Measurements from ENCODE around the gene CLSTN1. TPM values are rescaled to one million over a fixed set of nuclear protein-coding genes. Genes with fewer than 3 reads are reported as not detected.
A peak's percentile ranks its signal among the peaks of the same experiment; 100 is the strongest.

Gene CLSTN1
- total and polyA plus RNA-seq, 2 of the 8 experiments (the other 6 are each of a cell fraction or from before 2014, with no cell fraction given) = 34.2 to 97.4 TPM

- no peaks in the 10 kb centered on the region for H3K9me3 ChIP-seq (ENCODE audit: insufficient read depth in 2 of 2, low read depth in 1 of 2, low read length in 1 of 2)
- FAIRE-seq = no peak
- H4K8ac ChIP-seq (ENCODE audit: extremely low read depth, insufficient read depth, low read length) = no peak overlapping the region
- no peak overlapping the region for H4K5ac ChIP-seq (ENCODE audit: insufficient read length, low read depth, low read length)
- no peak overlapping the region for H3K14ac ChIP-seq (ENCODE audit: insufficient read length)
- H3K27ac ChIP-seq (ENCODE audit: low read depth, low read length) = no peak overlapping the region
- H4K91ac ChIP-seq (replicated peaks; ENCODE audit: insufficient read length, low read length) = no peak overlapping the region
- H3K4me1 ChIP-seq (replicated peaks in 1 of 4; ENCODE audit: control insufficient read depth in 3 of 4, insufficient read depth in 4 of 4, low read length in 3 of 4) = peaks cover 0 to 28% (median 20%) of the 10 kb centered on the region in 4 experiments; a peak in 6 of 7 replicates
- no peak for TF ChIP-seq CBX8 (IDR thresholded peaks at IDR 0.05; ENCODE audit: borderline replicate concordance, low read depth, low read length)
- peak; percentile 95 for TF ChIP-seq KDM1A (IDR thresholded peaks at IDR 0.05; ENCODE audit: borderline replicate concordance, low read length)
- no peak for TF ChIP-seq EP300 (IDR thresholded peaks at IDR 0.05; ENCODE audit: borderline replicate concordance in 1 of 2, low read depth in 2 of 2, low read length in 2 of 2)
- peak in 1 of 2 experiments; percentile 87; a peak in 2 of 4 replicates for TF ChIP-seq HDAC2 (IDR thresholded peaks at IDR 0.05; ENCODE audit: borderline replicate concordance in 1 of 2, low read depth in 2 of 2, low read length in 2 of 2)
- no peaks in the 10 kb centered on the region for H3K79me2 ChIP-seq (ENCODE audit: control insufficient read depth in 1 of 2, insufficient read depth in 2 of 2, low read length in 2 of 2)
- no peak overlapping the region for H3K18ac ChIP-seq (ENCODE audit: extremely low read depth, low read length)
- H2BK120ac ChIP-seq (replicated peaks; ENCODE audit: low read depth, low read length) = no peak overlapping the region
- H3K4ac ChIP-seq (replicated peaks; ENCODE audit: insufficient read length, low read depth, low read length) = no peak overlapping the region
- H3K56ac ChIP-seq (replicated peaks; ENCODE audit: insufficient read length, low read depth, low read length) = no peak overlapping the region
- no peak overlapping the region for H3K23ac ChIP-seq (ENCODE audit: insufficient read length)
- no peak overlapping the region for H2AK5ac ChIP-seq (ENCODE audit: low read depth, low read length)
- CTCF ChIA-PET (ENCODE audit: partially characterized antibody) = interaction anchor here (0.7 to 8.0 kb wide), 9 partner anchors 14 to 127 kb away, joined by 3 to 63 read pairs (median 6); no protein-coding TSS in a partner anchor
- 91% methylated on average over 2 of the region's 2 CpGs; no CpG with 5 or more reads in 1 of the 2 experiments for WGBS, 2 experiments (ENCODE audit: extremely low coverage in 1 of 2, insufficient coverage in 1 of 2, insufficient read length in 1 of 2, insufficient replicate concordance in 2 of 2, low coverage in 1 of 2, low lambda C conversion rate in 2 of 2, missing lambda C conversion rate in 1 of 2)
- no peaks in the 10 kb centered on the region for H3K36me3 ChIP-seq (ENCODE audit: control insufficient read depth in 2 of 4, insufficient read depth in 4 of 4, low read length in 3 of 4)
- no peak overlapping the region for H2AFZ ChIP-seq (ENCODE audit: low read length)
- H2BK20ac ChIP-seq (ENCODE audit: low read length) = no peak overlapping the region
- DNase-seq (ENCODE audit: low read depth in 1 of 2, low spot score in 2 of 2) = no peak
- no peak overlapping the region for H2BK12ac ChIP-seq (ENCODE audit: low read depth, low read length)
- H3K4me3 ChIP-seq (ENCODE audit: extremely low read depth in 1 of 4, insufficient read depth in 2 of 4, low read depth in 3 of 4, low read length in 4 of 4) = no peak overlapping the region
- POLR2A ChIA-PET (ENCODE audit: partially characterized antibody) = interaction anchor here (0.7 to 1.6 kb wide), 6 partner anchors 9 to 63 kb away, joined by 3 read pairs; no protein-coding TSS in a partner anchor
- H3K27me3 ChIP-seq (replicated peaks in 1 of 4; ENCODE audit: control insufficient read depth in 3 of 4, extremely low read depth in 1 of 4, insufficient read depth in 3 of 4, low read length in 3 of 4) = no peaks in the 10 kb centered on the region
- no peaks in the 10 kb centered on the region; the same call in 1 of the 2 replicates for H3K23me2 ChIP-seq (ENCODE audit: low read depth, low read length)
- no peaks in the 10 kb centered on the region for H3K79me1 ChIP-seq (ENCODE audit: low read depth, low read length)
- no peak overlapping the region for H3K9ac ChIP-seq (replicated peaks in 1 of 4; ENCODE audit: extremely low read depth in 1 of 4, low read depth in 3 of 4, low read length in 3 of 4)
- no peak overlapping the region for H2BK15ac ChIP-seq (ENCODE audit: low read length)
- H3K4me2 ChIP-seq (ENCODE audit: insufficient read depth in 1 of 2, low read depth in 2 of 2, low read length in 2 of 2) = peak overlapping the region in 1 of 2 experiments; percentile 38; a peak in 1 of 4 replicates
- H2BK5ac ChIP-seq (ENCODE audit: low read depth, low read length) = no peak overlapping the region
- H4K20me1 ChIP-seq (replicated peaks in 1 of 2; ENCODE audit: control insufficient read depth in 1 of 2, insufficient read depth in 2 of 2, low read length in 2 of 2) = peaks cover 0 to 3% of the 10 kb centered on the region in 2 experiments
Observed at GRCh38 chr1:9847269-9847668, 23.5 kb upstream of the CLSTN1 start.

All from H1 (cell line).